GM12878 (cell line): ENCODE results near the gene TMEM266.

Source experiments
- BHLHE40 ChIP-seq, 2 experiments: fragments of 450-650 bp in 1 of 2; IDR thresholded peaks; 2 replicates each; pipeline ENCODE4 v1.6.1; 2011 to 2017; ENCODE audit warnings: low read depth in 2 of 2, borderline replicate concordance in 1 of 2, improper control_type of control experiment in 1 of 2, low read length in 1 of 2, mild to moderate bottlenecking in 1 of 2
- POLR2A ChIP-seq: IDR thresholded peaks from 2 replicates; pipeline ENCODE4 v1.6.1; 2011; ENCODE audit warnings: low read depth, mild to moderate bottlenecking, low read length
- POLR2AphosphoS2 ChIP-seq: IDR thresholded peaks from 2 replicates; pipeline ENCODE4 v1.6.1; 2011; ENCODE audit warnings: low read depth, mild to moderate bottlenecking, low read length, improper control_type of control experiment, moderate library complexity
- POU2F2 ChIP-seq: IDR thresholded peaks from 3 replicates; pipeline ENCODE4 v1.6.1; 2011; ENCODE audit warnings: low read depth, mild to moderate bottlenecking, low read length, borderline replicate concordance
- RAD21 ChIP-seq: IDR thresholded peaks from 2 replicates; pipeline ENCODE4 v1.6.1; 2011; ENCODE audit warnings: mild to moderate bottlenecking, low read depth, low read length, moderate library complexity; ENCODE audit not compliant: insufficient read depth
- TF ChIP-seq, protein P1 (sequence below), 3 experiments: IDR thresholded peaks in 2 of 3; conservative IDR thresholded peaks in 1 of 3; 2 replicates each; pipeline ENCODE4 v1.5.1; 2011; ENCODE audit warnings: low read depth in 3 of 3, low read length in 3 of 3, mild to moderate bottlenecking in 3 of 3, control low read depth in 2 of 3, moderate library complexity in 2 of 3, inconsistent platforms in 1 of 3, mixed read lengths in 1 of 3; ENCODE audit not compliant: control insufficient read depth in 2 of 3, insufficient read depth in 1 of 3; ENCODE audit errors: extremely low read depth in 1 of 3
- TF ChIP-seq, protein P2 (sequence below): fragments of 450-650 bp; IDR thresholded peaks from 2 replicates; pipeline ENCODE4 v1.6.1; 2017; ENCODE audit warnings: antibody characterized with exemption, mild to moderate bottlenecking, moderate library complexity
- TF ChIP-seq, protein P3 (sequence below): IDR thresholded peaks from 2 replicates; pipeline ENCODE4 v1.6.1; 2012; ENCODE audit warnings: mild to moderate bottlenecking, low read depth, low read length
- TF ChIP-seq, protein P4 (sequence below): fragments of 450-650 bp; conservative IDR thresholded peaks from 2 replicates; pipeline ENCODE4 v1.6.1; 2017; ENCODE audit warnings: mild to moderate bottlenecking, moderate library complexity

DNA sequence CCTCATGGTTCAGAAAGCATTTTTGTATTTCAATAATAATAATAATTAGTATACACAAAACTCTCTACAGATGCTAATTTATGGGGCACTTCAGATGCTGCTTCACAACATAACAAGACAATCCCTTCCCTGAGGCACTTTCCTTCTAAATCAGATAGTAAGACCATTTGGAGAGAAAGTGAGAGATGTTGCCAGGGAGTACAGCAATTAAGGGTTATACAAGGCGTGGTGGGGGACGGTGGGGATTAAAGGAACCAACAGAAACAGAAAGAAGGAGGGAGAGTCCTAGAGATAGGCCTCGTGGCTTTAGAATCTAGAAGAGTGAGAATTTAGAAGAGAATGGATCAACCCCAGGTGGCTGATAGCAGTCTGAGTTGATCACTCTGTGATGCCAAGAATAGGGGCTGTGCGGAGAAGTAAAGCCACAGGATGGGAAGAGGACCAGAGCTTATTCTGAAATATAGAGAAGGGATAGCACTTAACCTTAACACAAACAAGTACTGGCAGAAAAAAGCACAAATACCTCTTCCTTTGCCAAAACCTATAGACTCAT is 174.6 kb downstream of the TMEM266 start:
- TF ChIP-seq POU2F2 = no peak
- TF ChIP-seq, protein P1, sequence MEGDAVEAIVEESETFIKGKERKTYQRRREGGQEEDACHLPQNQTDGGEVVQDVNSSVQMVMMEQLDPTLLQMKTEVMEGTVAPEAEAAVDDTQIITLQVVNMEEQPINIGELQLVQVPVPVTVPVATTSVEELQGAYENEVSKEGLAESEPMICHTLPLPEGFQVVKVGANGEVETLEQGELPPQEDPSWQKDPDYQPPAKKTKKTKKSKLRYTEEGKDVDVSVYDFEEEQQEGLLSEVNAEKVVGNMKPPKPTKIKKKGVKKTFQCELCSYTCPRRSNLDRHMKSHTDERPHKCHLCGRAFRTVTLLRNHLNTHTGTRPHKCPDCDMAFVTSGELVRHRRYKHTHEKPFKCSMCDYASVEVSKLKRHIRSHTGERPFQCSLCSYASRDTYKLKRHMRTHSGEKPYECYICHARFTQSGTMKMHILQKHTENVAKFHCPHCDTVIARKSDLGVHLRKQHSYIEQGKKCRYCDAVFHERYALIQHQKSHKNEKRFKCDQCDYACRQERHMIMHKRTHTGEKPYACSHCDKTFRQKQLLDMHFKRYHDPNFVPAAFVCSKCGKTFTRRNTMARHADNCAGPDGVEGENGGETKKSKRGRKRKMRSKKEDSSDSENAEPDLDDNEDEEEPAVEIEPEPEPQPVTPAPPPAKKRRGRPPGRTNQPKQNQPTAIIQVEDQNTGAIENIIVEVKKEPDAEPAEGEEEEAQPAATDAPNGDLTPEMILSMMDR (IDR thresholded peaks at IDR 0.05 in 2 of 3, conservative IDR thresholded peaks at IDR 0.05 in 1 of 3; ENCODE audit: control insufficient read depth in 2 of 3, extremely low read depth in 1 of 3, insufficient read depth in 1 of 3, low read depth in 3 of 3, low read length in 3 of 3) = no peak
- no peak for TF ChIP-seq BHLHE40 (IDR thresholded peaks at IDR 0.05; ENCODE audit: borderline replicate concordance in 1 of 2, low read depth in 2 of 2, low read length in 1 of 2)
- TF ChIP-seq, protein P2, sequence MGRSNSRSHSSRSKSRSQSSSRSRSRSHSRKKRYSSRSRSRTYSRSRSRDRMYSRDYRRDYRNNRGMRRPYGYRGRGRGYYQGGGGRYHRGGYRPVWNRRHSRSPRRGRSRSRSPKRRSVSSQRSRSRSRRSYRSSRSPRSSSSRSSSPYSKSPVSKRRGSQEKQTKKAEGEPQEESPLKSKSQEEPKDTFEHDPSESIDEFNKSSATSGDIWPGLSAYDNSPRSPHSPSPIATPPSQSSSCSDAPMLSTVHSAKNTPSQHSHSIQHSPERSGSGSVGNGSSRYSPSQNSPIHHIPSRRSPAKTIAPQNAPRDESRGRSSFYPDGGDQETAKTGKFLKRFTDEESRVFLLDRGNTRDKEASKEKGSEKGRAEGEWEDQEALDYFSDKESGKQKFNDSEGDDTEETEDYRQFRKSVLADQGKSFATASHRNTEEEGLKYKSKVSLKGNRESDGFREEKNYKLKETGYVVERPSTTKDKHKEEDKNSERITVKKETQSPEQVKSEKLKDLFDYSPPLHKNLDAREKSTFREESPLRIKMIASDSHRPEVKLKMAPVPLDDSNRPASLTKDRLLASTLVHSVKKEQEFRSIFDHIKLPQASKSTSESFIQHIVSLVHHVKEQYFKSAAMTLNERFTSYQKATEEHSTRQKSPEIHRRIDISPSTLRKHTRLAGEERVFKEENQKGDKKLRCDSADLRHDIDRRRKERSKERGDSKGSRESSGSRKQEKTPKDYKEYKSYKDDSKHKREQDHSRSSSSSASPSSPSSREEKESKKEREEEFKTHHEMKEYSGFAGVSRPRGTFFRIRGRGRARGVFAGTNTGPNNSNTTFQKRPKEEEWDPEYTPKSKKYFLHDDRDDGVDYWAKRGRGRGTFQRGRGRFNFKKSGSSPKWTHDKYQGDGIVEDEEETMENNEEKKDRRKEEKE = no peak
- TF ChIP-seq POLR2AphosphoS2 = no peak
- TF ChIP-seq, protein P3, sequence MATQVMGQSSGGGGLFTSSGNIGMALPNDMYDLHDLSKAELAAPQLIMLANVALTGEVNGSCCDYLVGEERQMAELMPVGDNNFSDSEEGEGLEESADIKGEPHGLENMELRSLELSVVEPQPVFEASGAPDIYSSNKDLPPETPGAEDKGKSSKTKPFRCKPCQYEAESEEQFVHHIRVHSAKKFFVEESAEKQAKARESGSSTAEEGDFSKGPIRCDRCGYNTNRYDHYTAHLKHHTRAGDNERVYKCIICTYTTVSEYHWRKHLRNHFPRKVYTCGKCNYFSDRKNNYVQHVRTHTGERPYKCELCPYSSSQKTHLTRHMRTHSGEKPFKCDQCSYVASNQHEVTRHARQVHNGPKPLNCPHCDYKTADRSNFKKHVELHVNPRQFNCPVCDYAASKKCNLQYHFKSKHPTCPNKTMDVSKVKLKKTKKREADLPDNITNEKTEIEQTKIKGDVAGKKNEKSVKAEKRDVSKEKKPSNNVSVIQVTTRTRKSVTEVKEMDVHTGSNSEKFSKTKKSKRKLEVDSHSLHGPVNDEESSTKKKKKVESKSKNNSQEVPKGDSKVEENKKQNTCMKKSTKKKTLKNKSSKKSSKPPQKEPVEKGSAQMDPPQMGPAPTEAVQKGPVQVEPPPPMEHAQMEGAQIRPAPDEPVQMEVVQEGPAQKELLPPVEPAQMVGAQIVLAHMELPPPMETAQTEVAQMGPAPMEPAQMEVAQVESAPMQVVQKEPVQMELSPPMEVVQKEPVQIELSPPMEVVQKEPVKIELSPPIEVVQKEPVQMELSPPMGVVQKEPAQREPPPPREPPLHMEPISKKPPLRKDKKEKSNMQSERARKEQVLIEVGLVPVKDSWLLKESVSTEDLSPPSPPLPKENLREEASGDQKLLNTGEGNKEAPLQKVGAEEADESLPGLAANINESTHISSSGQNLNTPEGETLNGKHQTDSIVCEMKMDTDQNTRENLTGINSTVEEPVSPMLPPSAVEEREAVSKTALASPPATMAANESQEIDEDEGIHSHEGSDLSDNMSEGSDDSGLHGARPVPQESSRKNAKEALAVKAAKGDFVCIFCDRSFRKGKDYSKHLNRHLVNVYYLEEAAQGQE = no peak
- TF ChIP-seq RAD21 = no peak
- no peak for TF ChIP-seq POLR2A
- TF ChIP-seq, protein P4, sequence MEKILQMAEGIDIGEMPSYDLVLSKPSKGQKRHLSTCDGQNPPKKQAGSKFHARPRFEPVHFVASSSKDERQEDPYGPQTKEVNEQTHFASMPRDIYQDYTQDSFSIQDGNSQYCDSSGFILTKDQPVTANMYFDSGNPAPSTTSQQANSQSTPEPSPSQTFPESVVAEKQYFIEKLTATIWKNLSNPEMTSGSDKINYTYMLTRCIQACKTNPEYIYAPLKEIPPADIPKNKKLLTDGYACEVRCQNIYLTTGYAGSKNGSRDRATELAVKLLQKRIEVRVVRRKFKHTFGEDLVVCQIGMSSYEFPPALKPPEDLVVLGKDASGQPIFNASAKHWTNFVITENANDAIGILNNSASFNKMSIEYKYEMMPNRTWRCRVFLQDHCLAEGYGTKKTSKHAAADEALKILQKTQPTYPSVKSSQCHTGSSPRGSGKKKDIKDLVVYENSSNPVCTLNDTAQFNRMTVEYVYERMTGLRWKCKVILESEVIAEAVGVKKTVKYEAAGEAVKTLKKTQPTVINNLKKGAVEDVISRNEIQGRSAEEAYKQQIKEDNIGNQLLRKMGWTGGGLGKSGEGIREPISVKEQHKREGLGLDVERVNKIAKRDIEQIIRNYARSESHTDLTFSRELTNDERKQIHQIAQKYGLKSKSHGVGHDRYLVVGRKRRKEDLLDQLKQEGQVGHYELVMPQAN = no peak
